Motor neuron (in vitro differentiated cells): Measurements from ENCODE around the gene PDE10A. TPM values are rescaled to one million over a fixed set of nuclear protein-coding genes. Genes with fewer than 3 reads are reported as not detected.

Source experiments
- ATAC-seq, 8 experiments: fragments of 200-7000 bp; cut with Tn5 transposase; replicated peaks in 6 of 8; 2 replicates each; pipeline ENCODE4 v1.8.0; 2021; ENCODE audit warnings: mild to moderate bottlenecking in 8 of 8, moderate library complexity in 8 of 8
- H3K27ac ChIP-seq, 2 donors: fragments of 250-450 bp; sonication (Bioruptor Pico); 2 replicates each; pipeline ENCODE4 v1.9.0; 2021; ENCODE audit warnings: antibody characterized with exemption in 2 of 2, mild to moderate bottlenecking in 2 of 2, moderate library complexity in 1 of 2
- H3K4me1 ChIP-seq, 2 donors: fragments of 250-450 bp; sonication (Bioruptor Pico); replicated peaks in 1 of 2; 2 replicates each; pipeline ENCODE4 v1.6.1; 2021; ENCODE audit warnings: antibody characterized with exemption in 2 of 2, mild to moderate bottlenecking in 2 of 2, moderate library complexity in 1 of 2
- H3K4me3 ChIP-seq, 5 donors: fragments of 250-450 bp; sonication (Bioruptor Pico); 2 replicates each; pipeline ENCODE4 v1.9.0; 2021; ENCODE audit warnings: antibody characterized with exemption in 5 of 5, mild to moderate bottlenecking in 5 of 5, moderate library complexity in 4 of 5
- WGBS, 10 experiments: fragments of 450-650 bp; shearing (Covaris generic); methylation state at CpG; one replicate each; pipeline ENCODE4 v1.0.0; 2022; 5-methylcytosine and 5-hydroxymethylcytosine counted together
- in situ Hi-C, 9 experiments: fragments of 400-800 bp; cut with MboI; loops; one replicate each; pipeline ENCODE4 v1.15.0; 2021; ENCODE audit warnings: low sequenced_read_pairs in 9 of 9, low pct_unique_long_range_greater_than_20kb in 2 of 9; ENCODE audit not compliant: unreplicated experiment in 9 of 9
- total RNA-seq, 8 experiments: library from RNA; unstranded; fragments of 300-600 nt; gene quantifications; 2 replicates each; pipeline versions ENCODE4 v1.2.3 to v1.2.4, GENCODE V29; 2022

Gene PDE10A
- total RNA-seq, 8 experiments from 2014 or later, result 1.0 to 15.4 (median 14.5) TPM

GRCh38 chr6:165674155-165675029 is 11.4 kb upstream of the PDE10A start:
- no peak overlapping the region for H3K27ac ChIP-seq
- WGBS, 10 experiments, result 41 to 87% (median 76%) methylated on average over 6 to 20 of the region's 20 CpGs; no CpG with 5 or more reads in 1 of the 10 experiments
- ATAC-seq, result no peak
- in situ Hi-C loops, result no loop called here
- H3K4me3 ChIP-seq, result no peak overlapping the region
- peaks cover 0 to 8% of the 10 kb centered on the region in 2 donors for H3K4me1 ChIP-seq

GRCh38 chr6:165671222-165671768 is 8.3 kb upstream of the PDE10A start:
- Histone ChIP-seq H3K4me1 (no peaks in the 10 kb centered on the region), H3K4me3 (no peak overlapping the region), H3K27ac (no peak overlapping the region)
- no peak for ATAC-seq
- in situ Hi-C loops, result no loop called here
- 4 to 100% (median 60%) methylated on average over 2 to 6 of the region's 6 CpGs; no CpG with 5 or more reads in 1 of the 10 experiments for WGBS, 10 experiments

DNA sequence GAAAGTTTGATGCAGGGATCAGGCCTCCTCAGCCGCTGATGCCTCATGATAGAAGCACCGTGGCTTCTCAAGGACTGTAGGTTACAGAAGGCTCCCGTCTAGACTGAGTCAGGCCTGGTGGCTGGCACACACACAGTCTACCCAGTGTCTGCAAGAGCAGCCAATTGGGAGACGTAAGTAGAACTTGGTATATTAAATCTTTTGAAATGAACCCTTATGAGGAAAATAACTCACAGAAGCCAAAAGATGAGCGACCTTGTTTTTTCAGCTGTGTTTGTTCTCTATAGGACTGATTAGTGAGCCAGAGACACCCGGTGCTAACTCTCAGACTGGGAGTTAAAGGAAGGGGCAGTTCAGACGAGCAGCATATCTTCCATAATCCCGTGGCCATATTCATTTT is 5.9 kb upstream of the PDE10A start:
- Histone ChIP-seq H3K27ac (no peak overlapping the region), H3K4me1 (peaks cover 8 to 13% of the 10 kb centered on the region in 2 donors), H3K4me3 (no peak overlapping the region)
- no peak for ATAC-seq
- WGBS, 10 experiments, result 7 to 100% (median 65%) methylated on average over 1 to 6 of the region's 8 CpGs; no CpG with 5 or more reads in 3 of the 10 experiments
- in situ Hi-C loops, result no loop called here

DNA sequence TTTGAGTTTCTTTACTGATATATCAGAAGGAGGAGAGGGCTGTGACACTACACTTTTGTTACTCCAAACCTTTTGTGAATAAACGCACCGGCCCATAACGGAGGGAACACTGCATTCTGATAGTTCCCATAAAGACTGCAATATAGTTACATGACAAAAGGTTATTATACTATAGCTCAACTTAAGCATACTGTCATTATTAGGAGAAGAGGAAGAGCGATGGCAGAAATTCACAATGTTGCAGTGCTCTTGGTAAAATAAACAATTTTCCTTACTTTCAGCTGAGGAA is 2.3 kb upstream of the PDE10A start:
- Histone ChIP-seq H3K27ac (no peak overlapping the region), H3K4me1 (peaks cover 8 to 13% of the 10 kb centered on the region in 2 donors), H3K4me3 (no peak overlapping the region)
- ATAC-seq, result no peak
- in situ Hi-C loops, result no loop called here
- 0 to 40% (median 6%) methylated on average over 1 to 4 of the region's 4 CpGs; no CpG with 5 or more reads in 1 of the 10 experiments for WGBS, 10 experiments

- Histone ChIP-seq H3K4me1 (peaks cover 11 to 18% of the 10 kb centered on the region in 2 donors), H3K27ac (no peak overlapping the region), H3K4me3 (peak overlapping the region in 3 of 5 donors; percentile 71 to 99 (median 93))
- WGBS, 10 experiments, result 1 to 63% (median 5%) methylated on average over 3 to 22 of the region's 25 CpGs; no CpG with 5 or more reads in 1 of the 10 experiments
- in situ Hi-C loops, result no loop called here
- no peak for ATAC-seq
These were observed 1.7 kb upstream of the PDE10A start for GRCh38 chr6:165664559-165665383.

DNA sequence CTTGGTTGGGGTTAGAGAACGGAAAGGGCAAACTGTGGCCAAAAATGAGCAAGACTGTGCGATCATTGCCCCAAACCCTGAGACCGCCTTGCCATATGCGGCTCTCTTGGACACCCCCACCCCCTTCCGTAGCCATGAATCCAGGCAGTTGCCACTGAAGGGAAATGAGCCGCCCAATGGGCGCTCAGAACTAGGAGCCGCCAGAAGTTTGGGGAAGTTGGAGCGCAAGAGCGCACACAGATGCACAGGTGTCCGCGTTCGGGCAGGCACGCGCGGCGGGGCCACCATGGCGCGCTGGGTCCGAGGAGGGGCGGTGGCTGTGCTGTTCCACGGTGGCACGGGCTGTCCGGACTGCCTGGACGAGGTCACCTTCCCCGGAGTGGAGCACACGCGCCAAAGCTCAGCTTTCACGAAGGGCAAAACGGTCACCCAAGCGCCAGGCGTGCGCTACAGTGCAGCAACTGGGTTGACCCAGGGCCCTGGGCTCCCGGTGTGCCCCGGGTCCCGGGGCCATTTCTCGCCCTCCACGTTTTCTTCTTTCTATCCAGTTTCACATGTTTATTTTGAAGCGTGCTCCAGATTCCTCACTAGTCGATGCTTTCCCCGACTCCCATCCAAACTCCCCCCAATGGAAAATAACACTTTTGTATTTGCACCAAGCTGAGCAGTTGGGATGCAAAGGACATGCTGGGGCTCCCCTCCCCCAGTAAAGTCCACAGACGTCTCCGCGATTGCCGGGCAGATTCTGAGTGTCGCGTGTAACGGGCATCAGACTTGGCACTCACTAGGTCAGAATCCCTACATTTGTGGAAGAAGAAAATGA is 906 bp upstream of the PDE10A start:
- H3K4me3 ChIP-seq, result peak overlapping the region; percentile 62 to 99 (median 80)
- in situ Hi-C loops, result no loop called here
- H3K27ac ChIP-seq, result no peak overlapping the region
- peaks cover 17 to 23% of the 10 kb centered on the region in 2 donors for H3K4me1 ChIP-seq
- ATAC-seq, result no peak
- WGBS, 10 experiments, result 0 to 31% (median 1%) methylated on average over 2 to 14 of the region's 48 CpGs; no CpG with 5 or more reads in 2 of the 10 experiments

GRCh38 chr6:165663377-165663735 is 315 bp upstream of the PDE10A start:
- H3K27ac ChIP-seq, result no peak overlapping the region
- H3K4me3 ChIP-seq, result peak overlapping the region; percentile 62 to 99 (median 80)
- H3K4me1 ChIP-seq, result peaks cover 17 to 23% of the 10 kb centered on the region in 2 donors
- in situ Hi-C loops, result no loop called here
- peak in 2 of 8 experiments; percentile 2 to 25 for ATAC-seq
- WGBS, 10 experiments, result 0% methylated on average over 1 to 9 of the region's 22 CpGs; no CpG with 5 or more reads in 4 of the 10 experiments

DNA sequence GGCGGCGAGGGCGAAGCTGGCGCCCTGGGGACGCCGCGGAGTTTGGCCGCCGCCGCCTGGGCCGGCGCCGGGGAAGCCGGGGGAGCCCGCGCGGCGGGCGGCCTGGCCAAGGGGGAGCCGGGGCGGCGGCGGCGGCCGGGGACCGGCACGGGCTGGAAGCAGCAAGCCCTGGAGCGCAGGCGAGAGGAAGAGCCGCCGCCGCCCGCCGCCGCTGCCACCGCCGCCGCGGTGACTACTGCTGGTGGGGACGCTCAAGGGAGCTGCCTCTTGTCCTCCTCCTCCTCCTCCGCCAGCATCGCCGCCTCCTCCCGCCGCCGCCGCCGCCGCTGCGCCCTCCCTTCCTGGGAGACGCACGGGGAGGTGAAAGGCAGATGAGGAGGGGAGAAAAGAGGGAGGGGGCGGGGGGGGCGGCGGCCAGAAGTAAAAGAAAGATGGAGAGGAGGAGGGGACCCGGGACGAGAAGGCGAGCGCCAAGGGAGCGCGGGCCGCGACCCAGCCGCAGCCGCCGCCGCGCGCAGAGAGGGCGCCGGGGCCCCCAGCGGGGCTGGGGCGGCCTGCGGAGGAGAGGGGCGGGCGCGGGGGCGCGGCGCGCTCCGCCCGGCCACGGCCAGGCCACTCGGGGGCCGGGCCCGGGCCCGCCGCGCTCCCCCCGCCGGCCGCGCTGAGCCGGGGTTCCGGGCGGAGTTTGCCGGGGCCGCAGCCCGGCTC is 846 bp downstream of the PDE10A start:
- Histone ChIP-seq H3K27ac (peak overlapping the region; percentile 68 to 74), H3K4me3 (peak overlapping the region; percentile 62 to 99 (median 80)), H3K4me1 (peaks cover 17 to 23% of the 10 kb centered on the region in 2 donors)
- 0% methylated on average over 4 of the region's 100 CpGs; no CpG with 5 or more reads in 9 of the 10 experiments for WGBS, 10 experiments
- in situ Hi-C loops, result no loop called here
- peak in 7 of 8 experiments; percentile 9 to 57 (median 48) for ATAC-seq

GRCh38 chr6:165661664-165662025 is 1.4 kb downstream of the PDE10A start:
- peak overlapping the region; percentile 62 to 99 (median 80) for H3K4me3 ChIP-seq
- ATAC-seq, result peak in 4 of 8 experiments; percentile 4 to 15 (median 10)
- in situ Hi-C loops, result no loop called here
- H3K27ac ChIP-seq, result peak overlapping the region; percentile 68 to 74
- WGBS, 10 experiments, result no CpG with 5 or more reads among the region's 36 CpGs
- peaks cover 17 to 23% of the 10 kb centered on the region in 2 donors for H3K4me1 ChIP-seq

GRCh38 chr6:165660857-165661663 is 2.0 kb downstream of the PDE10A start:
- WGBS, 10 experiments, result 0 to 2% (median 0%) methylated on average over 1 to 11 of the region's 69 CpGs; no CpG with 5 or more reads in 6 of the 10 experiments
- H3K27ac ChIP-seq, result peak overlapping the region; percentile 69 to 74
- peak in 5 of 8 experiments; percentile 9 to 33 (median 14) for ATAC-seq
- in situ Hi-C loops, result no loop called here
- H3K4me3 ChIP-seq, result peak overlapping the region; percentile 62 to 99 (median 80)
- H3K4me1 ChIP-seq, result peaks cover 17 to 23% of the 10 kb centered on the region in 2 donors
